ENCODE measurements around the gene TMOD1.
"Not testable (repeated sequence)": the region's sequence is repeated elsewhere in the genome, so short reads cannot be mapped to it uniquely, and the experiment has no call there.

Gene TMOD1

DNA sequence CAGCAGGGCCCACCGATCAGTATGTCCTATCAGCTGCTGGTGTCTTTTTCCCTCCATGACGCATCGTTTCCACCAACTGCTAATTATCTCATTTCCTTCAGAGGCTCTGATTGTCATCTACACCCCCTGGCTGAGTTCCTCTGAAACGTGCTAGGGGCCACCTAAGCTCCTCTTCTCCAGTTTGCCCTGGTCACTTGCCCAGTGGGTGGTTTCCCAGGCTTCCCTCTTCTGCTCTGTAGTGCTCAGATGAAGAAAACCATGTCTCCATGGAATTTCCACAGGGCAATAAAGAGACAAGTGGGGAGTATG lies 66.4 kb downstream of the TMOD1 start:
- DNase-seq (ENCODE audit: low read depth) = no peak

- DNase-seq (ENCODE audit: low read depth) = no peak
These were observed 67.2 kb downstream of the TMOD1 start for GRCh38 chr9:97568461-97569275.

DNA sequence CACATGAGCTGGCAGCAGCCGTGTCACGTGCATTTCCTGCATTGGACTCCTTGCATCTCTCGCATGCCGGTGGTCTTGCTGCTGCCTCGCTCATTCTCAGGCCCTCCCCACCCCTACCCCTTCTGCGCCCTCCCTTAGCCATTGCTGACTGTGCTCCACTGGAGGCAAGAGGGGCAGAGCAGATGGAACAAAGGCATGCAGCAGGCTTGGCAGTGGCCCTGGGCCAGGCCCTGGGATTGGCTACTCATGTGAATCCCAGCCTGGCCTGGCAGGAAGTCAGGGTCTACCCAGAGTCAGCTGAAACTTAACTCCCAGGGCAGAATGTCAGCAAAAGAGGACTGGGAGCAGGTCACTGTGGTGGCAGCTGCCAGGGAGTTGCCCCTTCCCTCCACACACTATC lies 69.4 kb downstream of the TMOD1 start:
- DNase-seq (ENCODE audit: low read depth) = no peak

DNA sequence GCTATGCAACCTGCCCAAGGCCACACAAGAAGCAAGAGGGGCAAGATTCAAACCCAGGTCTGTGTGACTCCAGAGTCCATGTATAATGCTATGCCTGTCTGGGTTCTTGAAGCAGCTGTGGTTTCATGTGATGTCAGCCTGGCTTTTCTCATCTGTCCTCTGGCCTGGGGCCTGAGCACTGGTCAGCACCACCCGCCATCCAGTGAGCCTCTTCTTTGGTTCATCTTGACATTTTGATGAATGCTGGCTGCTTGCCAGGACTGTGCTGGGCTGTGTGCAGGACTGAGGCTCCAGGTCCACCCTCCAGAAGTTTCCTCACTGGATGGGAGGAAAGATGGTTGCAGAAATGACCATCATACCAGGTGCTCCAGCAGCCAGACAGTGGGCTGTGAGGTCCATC lies 70.2 kb downstream of the TMOD1 start:
- no peak for DNase-seq (ENCODE audit: low read depth)

- DNase-seq (ENCODE audit: low read depth) = no peak
These were observed 70.9 kb downstream of the TMOD1 start for GRCh38 chr9:97572196-97572891.

GRCh38 chr9:97572892-97573365 lies 71.5 kb downstream of the TMOD1 start:
- DNase-seq (ENCODE audit: low read depth) = no peak

DNA sequence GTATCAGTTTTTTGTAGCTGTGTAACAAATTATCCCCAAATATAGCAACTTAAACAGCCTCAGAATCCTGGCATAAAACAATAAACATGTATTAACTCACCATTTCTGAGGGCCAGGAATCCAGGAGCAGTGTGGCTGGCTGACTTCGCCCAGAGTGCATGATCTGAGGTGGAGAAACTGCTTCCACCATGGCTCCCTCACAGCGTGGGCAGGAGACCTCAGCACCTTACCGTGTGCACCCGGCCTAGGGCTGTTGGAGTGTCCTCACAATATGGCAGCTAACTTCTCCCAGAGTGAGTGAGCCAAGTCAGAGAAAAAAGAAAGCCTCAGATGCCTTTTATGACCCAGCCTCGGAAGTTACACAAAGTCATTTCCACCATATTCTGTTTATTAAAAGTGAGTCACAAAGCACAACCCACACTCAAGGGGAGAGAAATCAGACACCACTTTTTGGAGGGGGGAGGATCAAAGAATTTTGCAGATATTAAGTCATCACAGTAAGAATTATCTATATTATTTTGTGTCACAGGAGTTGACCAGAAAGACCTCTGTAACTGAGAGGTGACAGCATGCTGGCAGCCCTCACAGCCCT lies 72.1 kb downstream of the TMOD1 start:
- no peak for DNase-seq (ENCODE audit: low read depth)

DNA sequence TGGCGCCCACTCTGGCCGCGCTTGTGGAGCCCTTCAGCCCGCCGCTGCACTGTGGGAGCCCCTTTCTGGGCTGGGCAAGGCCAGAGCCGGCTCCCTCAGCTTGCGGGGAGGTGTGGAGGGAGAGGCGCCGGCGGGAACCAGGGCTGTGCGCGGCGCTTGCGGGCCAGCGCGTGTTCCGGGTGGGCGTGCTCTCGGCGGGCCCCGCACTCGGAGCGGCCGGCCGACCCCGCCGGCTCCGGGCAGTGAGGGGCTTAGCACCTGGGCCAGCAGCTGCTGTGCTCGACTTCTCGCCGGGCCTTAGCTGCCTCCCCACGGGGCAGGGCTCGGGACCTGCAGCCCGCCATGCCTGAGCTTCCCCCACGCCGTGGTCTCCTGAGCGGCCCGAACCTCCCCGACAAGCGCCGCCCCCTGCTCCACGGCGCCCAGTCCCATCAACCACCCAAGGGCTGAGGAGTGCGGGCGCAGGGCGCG lies 72.7 kb downstream of the TMOD1 start:
- not testable (repeated sequence) for DNase-seq (ENCODE audit: low read depth)

GRCh38 chr9:97574921-97575672 lies 73.6 kb downstream of the TMOD1 start:
- DNase-seq (ENCODE audit: low read depth) = not testable (repeated sequence)

- no peak for DNase-seq (ENCODE audit: low read depth)
These were observed 74.3 kb downstream of the TMOD1 start for GRCh38 chr9:97575673-97576200.

GRCh38 chr9:97577051-97577450 lies 75.6 kb downstream of the TMOD1 start:
- DNase-seq (ENCODE audit: low read depth) = no peak

DNA sequence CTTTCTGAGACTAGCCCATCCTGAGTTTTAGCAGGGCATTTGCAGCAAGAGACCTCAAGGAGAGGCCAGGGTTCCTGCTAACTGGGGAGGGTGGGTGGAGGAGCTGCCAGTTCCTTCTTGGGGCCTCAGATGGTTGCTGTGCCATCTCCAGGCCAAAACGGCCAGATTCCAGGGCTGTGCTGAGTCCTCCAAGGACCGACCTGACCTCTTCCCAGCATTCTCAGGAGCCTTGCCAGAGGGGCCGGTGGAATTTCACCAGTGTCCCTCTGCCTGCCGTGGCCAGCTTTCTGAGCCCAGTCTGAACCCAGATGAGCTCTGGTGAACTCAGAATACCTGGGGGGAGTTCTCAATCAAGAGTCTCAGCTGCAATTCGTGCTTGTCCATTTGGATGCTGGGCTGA lies 77.4 kb downstream of the TMOD1 start:
- DNase-seq (ENCODE audit: low read depth) = no peak

GRCh38 chr9:97579914-97580313 lies 78.4 kb downstream of the TMOD1 start:
- DNase-seq (ENCODE audit: low read depth) = no peak

DNA sequence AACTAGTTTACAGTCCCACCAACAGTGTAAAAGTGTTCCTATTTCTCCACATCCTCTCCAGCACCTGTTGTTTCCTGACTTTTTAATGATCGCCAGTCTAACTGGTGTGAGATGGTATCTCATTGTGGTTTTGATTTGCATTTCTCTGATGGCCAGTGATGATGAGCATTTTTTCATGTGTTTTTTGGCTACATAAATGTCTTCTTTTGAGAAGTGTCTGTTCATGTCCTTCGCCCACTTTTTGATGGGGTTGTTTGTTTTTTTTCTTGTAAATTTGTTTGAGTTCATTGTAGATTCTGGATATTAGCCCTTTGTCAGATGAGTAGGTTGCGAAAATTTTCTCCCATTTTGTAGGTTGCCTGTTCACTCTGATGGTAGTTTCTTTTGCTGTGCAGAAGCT lies 80.1 kb downstream of the TMOD1 start:
- DNase-seq (ENCODE audit: low read depth) = not testable (repeated sequence)

GRCh38 chr9:97584778-97585177 lies 83.3 kb downstream of the TMOD1 start:
- DNase-seq (ENCODE audit: low read depth) = not testable (repeated sequence)

GRCh38 chr9:97586909-97587308 lies 85.4 kb downstream of the TMOD1 start:
- not testable (repeated sequence) for DNase-seq (ENCODE audit: low read depth)

- DNase-seq (ENCODE audit: low read depth) = no peak
These were observed 90.1 kb downstream of the TMOD1 start for GRCh38 chr9:97591535-97591934.

DNA sequence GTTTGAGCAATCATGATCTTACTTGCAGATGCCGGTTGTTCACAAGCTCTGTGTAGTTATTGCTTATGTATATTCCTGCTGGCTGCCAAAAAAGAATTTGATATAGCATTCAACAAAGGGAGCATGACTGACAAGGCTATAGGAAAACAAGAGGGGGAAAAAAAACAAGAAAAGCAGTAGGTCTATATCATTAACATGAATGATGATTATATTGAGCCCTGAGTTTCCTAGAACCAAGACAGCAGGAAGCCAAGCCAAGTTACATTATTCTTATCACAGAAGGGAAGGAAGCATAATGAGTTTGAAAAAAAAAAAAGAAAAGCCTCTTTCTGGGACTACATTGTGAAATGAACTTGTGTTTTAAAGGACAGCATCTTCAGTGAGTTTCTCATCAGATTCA lies 90.7 kb downstream of the TMOD1 start:
- no peak for DNase-seq (ENCODE audit: low read depth)

DNA sequence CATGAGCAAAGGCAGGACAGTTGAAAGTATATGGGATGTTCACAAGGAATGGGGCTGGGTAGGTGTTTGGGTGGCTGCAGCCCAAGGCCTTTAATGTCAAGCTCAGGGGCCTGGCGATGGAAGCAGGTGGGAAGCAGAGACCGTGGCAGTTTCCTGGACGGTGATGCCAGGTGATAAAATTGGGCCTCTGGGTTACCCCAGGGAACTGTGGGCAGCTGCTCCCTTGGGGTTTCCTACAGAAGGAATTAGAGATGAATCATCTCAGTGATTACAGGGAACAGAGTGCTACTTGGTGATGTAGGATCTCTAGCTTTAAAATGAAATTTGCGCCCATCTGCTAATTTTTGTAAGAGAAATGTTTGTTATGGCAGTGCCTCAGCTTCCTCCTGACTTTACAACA lies 92.5 kb downstream of the TMOD1 start:
- no peak for DNase-seq (ENCODE audit: low read depth)

DNA sequence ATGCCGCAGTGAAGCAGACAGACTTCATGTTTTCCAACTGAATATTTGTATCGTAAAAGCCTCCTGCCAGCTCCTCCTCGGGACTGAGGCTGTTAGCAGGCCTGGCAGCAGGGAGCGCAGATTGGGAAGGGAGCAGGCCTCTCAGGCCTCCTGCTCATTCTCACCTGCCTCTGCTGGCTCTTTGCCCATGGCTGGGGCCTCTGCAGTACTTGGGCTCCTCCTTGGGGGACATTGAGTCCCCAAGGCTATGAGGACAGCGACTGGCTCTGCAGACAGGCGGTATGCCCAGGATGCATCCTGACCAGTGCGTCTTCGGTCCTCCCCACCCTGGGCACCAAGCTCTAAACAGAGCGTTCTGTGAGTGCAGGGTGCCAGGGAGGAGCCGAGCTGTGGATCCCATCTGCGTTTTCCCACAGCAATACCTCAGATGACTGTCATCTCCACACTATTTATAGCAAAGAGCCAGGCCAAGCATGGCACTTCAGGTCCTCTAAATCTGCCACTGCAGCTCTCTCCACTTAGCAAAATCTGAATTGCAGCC lies 93.0 kb downstream of the TMOD1 start:
- DNase-seq (ENCODE audit: low read depth) = no peak

DNA sequence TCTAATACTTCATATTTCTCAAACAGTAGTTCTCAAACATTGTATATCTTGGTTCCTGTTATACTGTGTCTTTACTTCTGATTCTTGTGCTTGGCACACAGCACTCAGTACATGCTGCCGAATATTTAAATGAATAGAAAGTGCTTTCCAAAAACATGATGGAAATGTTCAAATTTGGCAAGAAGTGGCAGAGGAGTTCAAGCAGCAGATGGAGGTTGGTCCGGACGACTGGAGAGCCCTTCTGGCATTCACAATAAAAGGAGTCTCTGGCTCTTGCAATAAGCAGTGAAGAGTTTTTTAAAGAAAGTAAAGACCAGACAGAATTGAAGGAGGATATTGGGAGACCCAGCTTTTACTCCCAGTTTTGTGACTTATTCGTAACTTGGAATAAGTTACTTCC lies 95.4 kb downstream of the TMOD1 start:
- DNase-seq (ENCODE audit: low read depth) = no peak

All from GM04503 (cell line).